GM18907 (cell line): Measurements from ENCODE around the gene BTBD9.
"Not testable (repeated sequence)": the region's sequence is repeated elsewhere in the genome, so short reads cannot be mapped to it uniquely, and the experiment has no call there.

Source experiments
- ATAC-seq: cut with Tn5 transposase; IDR thresholded peaks from one replicate; pipeline ENCODE4 v1.9.1; 2021; ENCODE audit warnings: mild to moderate bottlenecking, moderate library complexity; ENCODE audit not compliant: unreplicated experiment

BTBD9 gene

GRCh38 chr6:38141085-38141484 lies 498.6 kb downstream of the BTBD9 start:
- ATAC-seq = no peak

GRCh38 chr6:38138374-38138773 lies 501.4 kb downstream of the BTBD9 start:
- no peak for ATAC-seq

- no peak for ATAC-seq
These were observed 502.0 kb downstream of the BTBD9 start for GRCh38 chr6:38137608-38138265.

- ATAC-seq = no peak
These were observed 503.2 kb downstream of the BTBD9 start for GRCh38 chr6:38136547-38136946.

GRCh38 chr6:38134704-38135088 lies 505.0 kb downstream of the BTBD9 start:
- ATAC-seq = no peak

GRCh38 chr6:38133932-38134703 lies 505.6 kb downstream of the BTBD9 start:
- ATAC-seq = no peak

- no peak for ATAC-seq
These were observed 508.2 kb downstream of the BTBD9 start for GRCh38 chr6:38131527-38131965.

- no peak for ATAC-seq
These were observed 512.4 kb downstream of the BTBD9 start for GRCh38 chr6:38127284-38127683.

- ATAC-seq = not testable (repeated sequence)
These were observed 515.4 kb downstream of the BTBD9 start for GRCh38 chr6:38124224-38124926.

GRCh38 chr6:38119516-38119915 lies 520.2 kb downstream of the BTBD9 start:
- ATAC-seq = no peak

- no peak for ATAC-seq
These were observed 520.9 kb downstream of the BTBD9 start for GRCh38 chr6:38118791-38119365.
